ENCODE data around the gene HLF.

The HLF gene

DNA sequence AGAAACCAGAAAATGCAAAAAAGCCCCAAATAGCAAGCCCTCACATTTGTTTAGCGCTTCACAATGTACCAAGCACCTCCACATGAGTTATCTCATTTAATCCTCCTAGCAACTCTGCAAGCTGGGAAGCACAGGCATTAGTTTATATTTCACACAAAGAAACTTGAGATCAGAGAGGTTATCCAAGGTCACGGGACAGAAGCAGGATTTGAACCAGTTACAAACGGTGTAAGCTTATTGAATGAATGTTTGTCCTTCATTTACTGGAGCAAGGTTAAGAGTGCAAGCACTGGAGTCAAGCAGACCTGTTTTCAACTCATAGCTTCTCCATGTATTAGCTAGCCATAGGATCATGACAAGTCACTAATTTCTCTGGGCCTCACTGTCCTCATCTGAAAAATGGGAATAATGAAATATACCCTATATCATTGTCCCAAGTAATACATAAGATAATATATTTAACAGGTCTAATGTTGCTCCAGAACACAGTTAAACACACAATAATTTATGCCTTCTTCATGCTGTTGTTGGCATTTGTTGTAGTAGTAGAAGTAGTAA, 6.1 kb upstream of the HLF start:
- DNase-seq = no peak

DNA sequence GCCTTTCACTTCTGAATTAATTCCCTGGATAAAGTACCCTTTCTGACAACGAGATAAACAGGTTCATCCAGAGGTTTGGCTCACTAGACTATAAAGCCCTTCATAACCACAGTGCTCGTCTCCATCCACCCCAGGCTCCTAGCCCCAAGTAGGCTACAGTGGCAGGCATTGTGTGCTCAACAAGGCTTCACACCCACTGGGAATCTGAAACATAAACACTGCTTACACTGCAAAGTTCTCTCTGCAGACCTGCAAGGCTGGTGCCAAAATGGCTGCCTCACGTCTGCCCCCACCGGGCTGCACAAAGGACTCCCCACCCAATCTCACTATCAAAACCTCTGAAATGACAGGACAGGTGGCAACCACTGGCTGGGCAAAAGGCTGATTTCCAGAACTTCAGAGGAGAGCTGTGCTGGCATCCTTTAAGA, 5.1 kb upstream of the HLF start:
- no peak for DNase-seq

DNA sequence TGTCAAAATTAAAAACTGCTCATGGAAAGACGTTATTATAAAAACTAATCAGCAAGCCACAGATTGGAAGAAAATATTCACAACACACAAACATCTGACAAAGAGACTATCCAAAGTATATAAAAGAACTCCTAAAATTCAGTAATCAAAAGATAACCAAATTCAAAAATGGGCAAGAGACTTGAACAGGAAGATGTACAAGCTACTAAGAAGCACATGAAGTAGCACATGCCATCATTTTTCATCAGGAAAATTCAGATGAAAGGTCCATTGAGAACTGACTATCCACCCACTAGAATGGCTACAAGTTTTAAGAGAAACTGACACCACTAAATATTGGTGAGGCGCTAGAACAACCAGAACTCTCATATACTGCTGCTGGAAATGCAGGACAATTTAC, 3.4 kb upstream of the HLF start:
- no peak for DNase-seq

DNA sequence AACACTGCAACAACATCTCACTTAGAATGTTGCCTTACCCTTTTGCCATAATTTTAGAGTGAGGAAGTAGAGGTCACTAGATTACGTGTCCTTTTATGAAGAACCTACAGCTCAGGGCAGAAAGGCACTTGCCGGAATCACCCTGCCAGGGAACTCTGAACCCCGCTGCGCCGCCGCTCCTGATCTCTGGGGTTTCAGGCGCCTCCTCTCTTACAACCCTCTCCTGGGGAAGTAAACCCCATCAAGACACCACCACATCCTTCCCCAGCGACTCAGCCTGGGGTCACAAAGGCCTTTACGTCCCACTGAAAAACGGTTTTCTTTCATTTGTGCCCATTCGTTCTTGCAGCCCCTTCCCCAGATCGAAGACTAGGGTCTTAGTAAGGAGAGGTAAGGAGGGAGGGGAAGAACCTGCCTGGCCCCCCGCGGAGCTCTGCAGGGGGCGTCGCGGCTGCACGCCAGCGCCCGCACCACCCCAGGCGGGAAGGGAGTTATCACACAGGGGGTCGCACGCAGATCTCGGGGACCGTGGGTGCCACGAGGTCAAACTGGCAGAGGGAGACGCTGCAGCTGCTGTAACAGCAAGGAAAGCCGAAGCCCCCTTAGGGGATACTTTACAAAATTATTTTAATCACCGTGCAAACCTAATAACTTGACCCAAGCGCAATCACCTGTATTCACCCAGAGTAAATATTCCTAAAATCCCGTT, 1.0 kb upstream of the HLF start:
- peak; percentile 37 for DNase-seq

DNA sequence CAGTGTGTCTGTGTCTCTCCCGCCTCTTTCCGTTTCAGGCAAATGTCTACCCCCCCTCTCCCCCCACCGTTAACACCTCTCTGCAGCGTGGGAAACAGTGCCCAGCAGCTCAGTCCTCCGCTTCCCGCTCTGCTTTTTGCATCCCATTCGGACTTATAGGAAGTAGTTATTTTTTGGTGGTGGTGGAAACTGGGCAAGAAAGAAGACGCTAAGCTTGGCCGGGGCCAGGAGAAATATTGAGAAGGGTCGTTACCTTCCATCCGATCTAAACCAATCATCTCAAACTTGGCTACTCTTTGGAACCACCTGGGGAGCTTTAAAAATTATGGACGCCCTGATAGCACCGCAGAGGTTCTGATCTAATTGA, 499 bp upstream of the HLF start:
- DNase-seq = no peak

DNA sequence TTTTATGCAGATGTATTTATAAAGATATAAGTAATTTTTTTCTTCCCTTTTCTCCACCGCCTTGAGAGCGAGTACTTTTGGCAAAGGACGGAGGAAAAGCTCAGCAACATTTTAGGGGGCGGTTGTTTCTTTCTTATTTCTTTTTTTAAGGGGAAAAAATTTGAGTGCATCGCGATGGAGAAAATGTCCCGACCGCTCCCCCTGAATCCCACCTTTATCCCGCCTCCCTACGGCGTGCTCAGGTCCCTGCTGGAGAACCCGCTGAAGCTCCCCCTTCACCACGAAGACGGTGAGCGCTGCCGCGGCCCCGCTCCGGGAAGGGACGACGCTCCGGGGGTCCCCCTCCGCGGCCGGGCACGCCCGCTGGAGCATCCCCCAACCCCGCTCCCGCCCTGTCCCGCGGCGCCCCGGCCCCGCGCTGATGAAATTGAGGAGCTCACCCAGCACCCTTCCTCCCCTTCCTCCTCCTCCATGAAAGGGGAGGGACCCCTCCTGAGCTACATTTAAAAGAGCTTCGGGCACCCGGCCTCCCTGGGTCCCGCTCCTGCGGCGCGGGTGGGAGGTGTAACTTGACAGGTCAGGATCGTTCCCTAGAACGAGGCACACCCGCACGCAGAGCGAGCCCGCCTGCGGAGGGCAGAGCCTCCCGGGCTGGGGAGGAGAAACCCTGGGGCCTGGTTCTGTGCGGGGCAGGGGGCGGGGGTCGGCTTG, 706 bp downstream of the HLF start:
- DNase-seq = no peak

DNA sequence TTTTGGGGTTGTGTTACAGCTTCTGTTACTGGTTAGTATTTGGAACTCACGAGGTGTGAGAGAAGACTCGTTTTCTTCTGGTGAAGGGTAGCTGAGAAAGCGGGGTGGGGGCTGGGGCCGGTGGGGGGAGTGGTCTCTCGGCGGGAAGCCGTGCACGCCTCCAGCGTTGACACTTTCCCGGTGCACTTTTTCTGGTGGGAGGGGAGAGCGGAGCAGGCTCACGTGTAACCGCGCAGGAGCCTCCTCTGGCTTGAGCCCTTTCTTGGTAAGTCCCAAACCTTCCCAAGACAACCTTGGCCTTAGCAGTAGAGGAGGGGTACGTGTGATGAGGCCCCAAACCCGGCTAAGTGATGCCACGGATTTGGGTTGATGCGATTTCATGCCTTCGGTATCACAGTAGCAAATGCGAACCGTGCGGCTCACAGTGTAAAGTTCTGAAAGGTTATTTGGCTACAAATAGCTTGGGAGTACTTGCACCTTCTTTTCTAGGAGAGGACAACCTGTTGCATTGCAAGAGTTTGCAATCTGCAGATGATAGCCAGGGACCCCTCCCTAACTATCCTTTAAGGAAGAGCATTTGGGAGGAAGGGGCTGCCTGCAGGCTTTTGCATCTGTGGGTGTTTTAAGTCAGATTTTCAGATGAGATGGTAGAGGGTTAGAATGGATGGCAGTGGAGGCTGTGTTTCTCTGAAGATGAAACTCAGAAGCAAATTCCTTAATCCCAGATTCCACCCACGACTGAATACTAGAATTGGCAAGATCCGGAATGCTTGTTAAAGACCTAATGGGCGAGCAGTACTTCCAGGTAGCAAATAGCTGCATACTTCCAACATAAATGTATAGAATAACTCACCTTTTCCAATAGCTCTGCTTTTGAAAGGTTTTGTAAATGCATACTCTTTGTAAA, 1.5 kb downstream of the HLF start:
- DNase-seq = no peak

DNA sequence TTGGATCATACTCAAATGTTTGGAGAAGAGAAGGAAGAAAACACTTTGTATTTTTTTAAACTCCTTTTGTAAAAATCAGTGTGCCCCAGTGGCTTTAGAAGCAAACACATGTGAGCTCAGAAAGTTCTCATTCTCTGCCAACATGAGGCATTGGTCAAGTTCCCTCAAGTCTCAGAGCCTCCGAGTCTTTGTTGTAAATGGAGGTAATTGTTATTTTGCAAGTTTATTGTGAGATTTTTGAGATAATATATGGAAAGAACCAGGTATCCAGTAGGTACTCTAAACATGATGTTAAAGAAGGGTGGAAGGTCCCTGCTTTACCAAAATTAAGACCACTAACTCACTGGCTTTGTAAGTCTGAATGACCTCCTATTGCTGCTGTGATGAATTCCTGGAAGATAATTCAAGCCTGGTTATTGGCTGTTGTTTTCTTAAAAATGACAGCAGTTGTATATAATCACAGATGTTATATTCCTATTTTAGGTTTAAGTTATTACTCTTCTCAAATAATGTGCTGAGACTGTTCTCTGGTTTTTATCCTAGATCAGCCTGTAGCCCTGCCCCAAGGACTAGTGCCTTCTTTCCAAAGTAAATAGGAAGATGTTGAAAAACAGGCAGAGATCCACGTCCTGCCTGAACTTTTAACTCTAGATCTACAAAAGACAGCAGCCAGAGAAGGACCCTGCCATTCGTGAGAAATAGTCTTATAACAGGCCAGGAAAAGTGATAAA, 2.4 kb downstream of the HLF start:
- no peak for DNase-seq

DNA sequence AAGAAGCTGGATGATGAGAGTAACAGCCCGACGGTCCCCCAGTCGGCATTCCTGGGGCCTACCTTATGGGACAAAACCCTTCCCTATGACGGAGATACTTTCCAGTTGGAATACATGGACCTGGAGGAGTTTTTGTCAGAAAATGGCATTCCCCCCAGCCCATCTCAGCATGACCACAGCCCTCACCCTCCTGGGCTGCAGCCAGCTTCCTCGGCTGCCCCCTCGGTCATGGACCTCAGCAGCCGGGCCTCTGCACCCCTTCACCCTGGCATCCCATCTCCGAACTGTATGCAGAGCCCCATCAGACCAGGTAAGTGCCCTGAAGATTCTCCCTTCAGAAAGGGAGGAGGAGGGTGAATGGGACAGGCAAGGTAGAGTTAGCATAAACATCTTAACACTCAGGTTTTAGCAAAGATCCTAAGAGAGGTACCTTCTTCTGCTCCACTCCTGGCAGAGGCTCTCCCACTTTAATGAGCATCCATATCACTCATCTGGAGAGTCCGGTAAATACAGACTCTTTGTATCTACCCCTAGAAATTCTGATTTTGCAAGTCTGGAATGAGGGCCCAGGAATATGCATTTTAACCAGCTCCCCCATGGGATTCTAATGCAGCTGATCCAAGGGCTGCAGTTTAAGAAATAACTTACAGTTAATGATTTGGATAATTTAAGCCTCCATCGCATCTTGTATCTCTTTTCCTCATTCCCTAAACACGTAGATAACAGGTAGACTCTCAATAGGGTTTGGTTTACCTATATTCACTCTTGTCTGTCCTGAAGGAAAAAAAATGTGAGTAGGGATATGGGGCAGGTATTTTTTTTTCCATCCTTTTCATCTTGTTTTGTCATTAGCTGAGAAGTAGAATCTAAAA, 3.3 kb downstream of the HLF start:
- no peak for DNase-seq

DNA sequence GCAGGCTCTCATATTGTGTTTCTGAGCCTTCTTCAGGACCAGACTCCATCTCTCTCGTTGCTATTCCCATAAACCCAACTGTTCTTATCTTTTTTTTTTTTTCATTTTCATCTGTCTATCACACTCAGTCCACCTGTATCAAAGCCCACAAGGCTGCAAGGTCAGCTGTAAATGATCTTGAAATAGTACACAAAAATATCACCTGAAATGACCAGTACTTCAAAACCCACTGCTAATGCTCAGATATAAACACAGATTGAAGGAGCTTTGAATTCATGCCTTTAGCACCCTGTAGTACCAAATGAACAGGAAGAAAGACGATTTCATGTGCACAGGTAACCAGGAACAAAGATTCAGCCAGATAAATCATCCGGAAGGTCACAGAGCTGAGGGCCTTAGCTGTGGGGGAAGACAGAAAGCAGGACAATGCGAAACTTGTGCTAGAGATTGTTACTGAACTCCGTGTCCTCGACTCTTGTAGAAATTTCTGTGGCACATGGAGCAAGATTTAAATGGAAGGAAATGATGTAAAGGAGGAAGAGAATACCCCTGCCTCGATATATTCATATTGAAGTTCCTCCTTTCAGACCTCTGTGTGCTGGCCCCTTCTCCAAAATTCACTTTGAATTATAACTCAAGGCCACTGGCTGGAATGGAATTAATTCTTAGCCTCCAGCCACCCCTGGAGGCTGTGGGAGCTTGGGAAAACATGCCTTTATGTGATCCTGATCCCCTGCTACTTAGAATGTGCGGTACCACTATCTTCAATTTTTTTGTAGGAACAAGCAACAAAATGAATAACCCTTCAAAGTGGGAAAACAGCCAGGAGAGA, 4.1 kb downstream of the HLF start:
- DNase-seq = no peak

DNA sequence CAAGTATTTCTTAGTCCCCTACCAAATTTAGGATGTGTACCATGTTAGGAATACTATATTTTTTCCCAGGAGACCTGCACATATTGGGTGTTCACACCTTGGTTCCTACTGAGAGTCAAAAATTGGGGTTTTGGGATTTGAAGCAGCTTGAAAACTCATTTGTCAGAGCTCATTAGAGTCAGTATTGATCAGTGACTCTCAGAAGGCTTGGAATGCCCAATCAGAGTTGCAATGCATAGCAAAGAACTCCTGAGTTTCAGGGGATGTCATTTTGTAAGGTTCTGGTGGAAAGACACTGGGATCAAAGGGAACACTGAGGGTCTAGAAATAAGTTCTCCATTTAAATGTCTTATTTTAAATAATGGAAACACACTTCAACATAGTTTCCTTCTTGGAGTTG, 5.1 kb downstream of the HLF start:
- no peak for DNase-seq

DNA sequence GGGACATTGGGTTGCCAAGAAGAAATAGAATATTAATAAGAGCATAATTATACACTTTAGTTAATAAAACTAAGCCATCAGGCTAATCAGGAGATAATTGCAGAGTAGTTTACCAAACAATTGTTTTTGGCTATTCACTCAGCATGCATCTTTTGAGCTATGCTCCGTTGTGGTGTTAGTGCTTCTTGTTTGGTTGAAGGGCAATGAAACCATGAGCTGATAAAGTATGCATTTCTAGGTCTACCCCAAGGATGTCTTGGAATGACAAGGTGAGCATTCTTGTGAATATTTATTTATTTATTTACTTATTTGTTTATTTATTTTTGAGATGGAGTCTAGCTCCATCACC, 6.4 kb downstream of the HLF start:
- DNase-seq = no peak

DNA sequence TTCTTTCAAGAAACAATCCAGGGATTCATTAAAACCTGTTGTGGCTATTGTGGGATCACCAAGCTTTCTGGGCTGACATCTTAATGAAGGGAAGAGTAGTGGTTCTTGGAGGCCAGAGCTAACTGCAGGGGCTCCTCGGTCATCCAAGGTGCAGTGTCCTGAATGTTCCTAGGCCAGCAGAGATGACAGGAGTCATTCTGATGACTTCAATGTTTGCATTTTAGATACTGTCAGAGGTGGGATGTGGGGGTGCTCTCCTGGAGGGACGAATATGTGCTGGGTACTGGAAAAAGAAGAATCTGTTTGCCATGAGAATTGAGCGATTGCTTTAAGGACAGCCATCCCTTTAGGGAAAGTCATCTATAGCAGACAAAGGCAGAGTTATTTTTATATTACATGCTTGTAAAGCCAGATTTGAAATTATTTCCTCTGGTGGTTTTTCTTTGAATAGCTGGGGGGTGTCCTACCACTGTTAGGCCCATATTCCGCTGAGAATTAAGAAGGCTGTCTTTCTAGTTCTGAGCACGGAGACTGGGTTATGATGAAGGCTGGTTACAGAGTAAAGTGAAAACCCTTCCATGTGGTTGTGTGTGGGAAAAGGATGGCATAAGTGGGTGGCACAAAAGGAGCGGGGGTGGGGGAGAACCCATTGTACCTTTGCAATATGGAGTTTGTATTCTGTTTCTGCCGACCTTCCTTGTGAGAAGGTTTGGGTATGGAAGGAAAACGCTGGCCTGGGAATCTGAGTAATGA, 7.4 kb downstream of the HLF start:
- DNase-seq = no peak

DNA sequence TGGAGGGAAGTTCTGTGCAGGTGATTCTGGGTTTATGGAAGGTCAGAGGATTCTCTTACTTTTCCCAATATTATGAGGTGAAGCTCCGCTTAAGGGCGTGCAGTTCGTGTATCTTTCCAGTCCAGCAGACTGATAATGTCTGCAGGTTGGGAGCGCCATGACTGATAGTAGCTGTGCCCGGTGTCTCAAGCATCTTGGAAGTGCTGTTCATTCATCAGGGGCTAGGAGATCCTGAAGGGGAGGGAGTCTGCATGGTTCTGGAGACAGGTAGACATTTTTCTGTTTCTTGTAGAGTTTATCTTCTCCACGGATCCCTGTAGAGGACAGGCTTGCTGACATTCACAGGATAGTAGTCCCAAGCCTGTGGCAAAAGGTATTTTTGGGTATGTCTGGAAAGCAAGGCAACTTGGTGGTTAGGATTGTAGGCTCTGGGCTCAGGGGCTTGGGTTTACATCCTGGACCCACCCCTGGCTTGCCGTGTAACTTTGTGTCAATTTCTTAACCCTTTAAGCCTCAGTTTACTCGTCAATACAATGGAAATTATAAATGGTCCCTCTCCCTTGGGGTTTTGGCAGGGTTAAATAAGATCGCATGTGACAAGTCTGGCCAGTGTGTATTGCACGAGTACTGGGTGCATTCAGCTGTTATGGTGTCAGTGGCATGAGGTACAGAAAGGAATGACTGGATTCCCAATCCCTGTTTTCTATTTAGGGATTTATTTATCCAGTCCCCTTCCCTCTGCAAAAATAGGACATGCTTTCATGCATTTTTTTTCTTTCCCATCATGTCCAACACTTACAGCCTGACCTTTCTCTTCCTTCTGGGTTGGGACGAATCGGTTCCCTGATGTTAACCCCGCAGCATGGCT, 8.2 kb downstream of the HLF start:
- no peak for DNase-seq

DNA sequence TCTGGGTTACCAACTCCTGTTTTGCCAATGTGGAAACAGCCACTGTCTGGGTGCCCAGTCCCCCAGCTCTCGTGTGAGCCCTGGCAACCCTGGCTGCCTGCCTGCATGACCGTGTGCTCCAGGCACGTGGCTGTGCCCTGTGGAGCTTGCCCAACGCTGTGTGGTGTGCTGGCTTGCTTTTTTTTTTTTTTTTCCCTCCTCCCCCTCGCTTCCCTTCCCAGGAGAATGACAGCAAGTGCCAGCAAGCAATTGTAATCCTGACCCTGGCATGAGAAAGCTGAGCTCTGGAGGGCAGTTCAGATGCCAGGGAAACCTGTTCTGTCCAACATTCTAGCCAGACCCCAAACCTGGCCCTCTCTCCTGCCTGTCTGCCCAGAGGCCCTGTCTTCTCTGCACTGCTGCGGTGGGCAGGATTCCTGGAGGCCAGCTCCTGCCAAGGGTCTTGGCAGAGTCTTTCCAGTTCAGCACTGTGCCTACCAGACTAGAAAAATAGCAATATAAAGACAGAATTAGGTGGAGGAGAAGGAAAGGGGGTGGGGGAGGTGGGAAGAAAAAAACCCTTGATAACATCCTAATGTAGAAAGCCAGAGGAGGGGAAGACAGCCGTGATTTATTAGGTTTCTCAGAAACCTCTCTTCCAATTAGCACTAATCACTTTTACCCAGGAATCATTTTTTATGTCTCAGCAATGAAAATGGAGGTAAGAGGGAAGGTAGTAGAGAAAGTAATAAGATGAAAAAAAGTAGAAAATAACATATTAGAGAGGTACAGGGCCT, 9.0 kb downstream of the HLF start:
- DNase-seq = no peak

DNA sequence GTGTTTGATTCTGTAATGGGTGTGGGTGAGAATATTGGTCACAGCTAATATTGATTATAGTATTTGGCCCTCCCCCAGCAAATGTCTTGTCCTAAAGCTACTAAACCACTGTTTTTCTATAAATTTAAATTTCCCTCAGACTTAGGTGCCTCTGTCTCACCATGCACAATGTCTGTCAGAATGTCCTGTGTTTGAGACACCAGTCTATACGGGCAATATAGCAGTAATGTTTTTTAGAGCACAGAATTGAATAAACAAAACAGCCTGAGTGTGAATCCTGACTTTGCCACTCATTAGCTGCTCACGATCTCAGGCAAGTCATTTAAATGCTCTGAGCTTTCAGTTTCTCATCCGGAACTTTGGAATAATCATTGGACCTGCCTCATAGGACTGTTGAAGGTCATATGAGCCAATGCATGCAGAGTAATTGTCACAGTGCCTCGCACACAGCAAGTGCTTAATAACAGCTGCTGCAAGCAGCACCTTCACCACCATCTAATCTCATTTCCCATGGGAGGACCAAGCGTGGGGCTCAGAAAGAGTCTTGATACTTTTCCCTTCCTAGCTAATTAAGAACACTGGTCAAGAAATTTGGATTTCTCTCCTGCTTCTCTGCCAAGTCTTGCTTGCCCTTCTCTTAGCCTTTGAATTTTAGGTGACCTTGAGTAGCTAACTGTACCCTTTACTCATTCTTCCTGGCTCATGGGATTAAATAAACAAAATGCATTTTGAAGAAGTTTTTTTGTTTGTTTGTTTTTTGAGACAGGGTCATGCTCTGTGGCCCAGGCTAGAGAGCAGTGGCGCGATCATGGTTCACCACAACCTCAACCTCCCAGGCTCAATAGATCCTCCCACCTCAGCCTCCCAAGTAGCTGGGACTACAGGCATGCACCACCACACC, 9.8 kb downstream of the HLF start:
- no peak for DNase-seq

All from hematopoietic multipotent progenitor cell treated with erythropoietin and hydrocortisone succinate and interleukin-3 and kit ligand, for 4 days (in vitro differentiated cells).